Endothelial cell of umbilical vein (primary cell): Measurements from ENCODE around the gene BBX. TPM values are rescaled to one million over a fixed set of nuclear protein-coding genes. Genes with fewer than 3 reads are reported as not detected.

Source experiments
- BruUV-seq: library from RNA; stranded (reverse); fragments of 400-500 nt; replicated peaks from 2 replicates; lab custom pipeline; 2021; lab: Mats Ljungman, UMichigan
- CTCF ChIA-PET: fragments of 300-600, 350-600 bp; sonication (Branson Sonifier 250); formaldehyde crosslinking; loops from one replicate; lab custom pipeline; 2021; ENCODE audit warnings: antibody characterized with exemption, inconsistent platforms; lab: Charles Lee
- POLR2A ChIA-PET: fragments of 300-600, 350-600 bp; sonication (Branson Sonifier 250); formaldehyde crosslinking; loops from one replicate; lab custom pipeline; 2021; ENCODE audit warnings: antibody characterized with exemption, inconsistent platforms; lab: Charles Lee
- DNase-seq: peaks from one replicate; pipeline ENCODE4 v3.0.0-alpha.2; 2011; ENCODE audit warnings: low read depth, low spot score
- FAIRE-seq: peaks from 2 replicates; lab custom pipeline; 2011; peaks lifted over from hg19 to GRCh38; lab: Jason Lieb, UNC
- H2AFZ ChIP-seq: 2 replicates; pipeline ENCODE4 v1.6.0; 2012; ENCODE audit warnings: low read depth, low read length, control low read depth, inconsistent platforms
- H3K27ac ChIP-seq: 2 replicates; pipeline ENCODE4 v1.5.1; 2011; ENCODE audit warnings: low read depth, mild to moderate bottlenecking, control low read depth, low read length, moderate library complexity; ENCODE audit not compliant: insufficient read depth
- H3K27me3 ChIP-seq, 2 experiments: 2 replicates each; pipeline versions ENCODE4 v1.6.0 to v1.6.1; 2011; ENCODE audit warnings: low read length in 2 of 2, mixed read lengths in 1 of 2; ENCODE audit not compliant: control insufficient read depth in 2 of 2, insufficient read depth in 2 of 2
- H3K36me3 ChIP-seq, 2 experiments: 2 replicates in 1 of 2; 3 replicates in 1 of 2; pipeline ENCODE4 v1.5.1; 2011; ENCODE audit warnings: low read length in 2 of 2, mild to moderate bottlenecking in 1 of 2, moderate library complexity in 1 of 2; ENCODE audit not compliant: control insufficient read depth in 2 of 2, insufficient read depth in 2 of 2; ENCODE audit errors: extremely low read depth in 1 of 2
- H3K4me1 ChIP-seq: 3 replicates; pipeline ENCODE4 v1.5.1; 2011; ENCODE audit warnings: mild to moderate bottlenecking, low read length; ENCODE audit not compliant: control insufficient read depth, insufficient read depth; ENCODE audit errors: extremely low read depth
- H3K4me2 ChIP-seq: 2 replicates; pipeline ENCODE4 v1.6.1; 2011; ENCODE audit warnings: low read length, control low read depth, mixed read lengths; ENCODE audit not compliant: insufficient read depth
- H3K4me3 ChIP-seq, 3 experiments: fragments of 200-600 bp in 1 of 3; sonication (generic), shearing (Covaris generic) in 1 of 3; replicated peaks in 1 of 3; 2 replicates each; pipeline ENCODE4 v1.5.1; 2011 to 2016; ENCODE audit warnings: control low read depth in 3 of 3, low read length in 3 of 3, mild to moderate bottlenecking in 2 of 3, inconsistent platforms in 1 of 3, low read depth in 1 of 3, moderate library complexity in 1 of 3; ENCODE audit not compliant: insufficient read depth in 1 of 3
- H3K79me2 ChIP-seq: 2 replicates; pipeline ENCODE4 v1.6.0; 2012; ENCODE audit warnings: low read length, inconsistent platforms; ENCODE audit not compliant: control insufficient read depth, insufficient read depth
- H3K9ac ChIP-seq: replicated peaks from 2 replicates; pipeline ENCODE3; 2011; ENCODE audit warnings: low read length, control low read depth; ENCODE audit not compliant: insufficient read depth; ENCODE audit errors: extremely low read depth
- H3K9me1 ChIP-seq: replicated peaks from 3 replicates; pipeline ENCODE4 v1.6.0; 2011; ENCODE audit warnings: mild to moderate bottlenecking, low read length; ENCODE audit not compliant: control insufficient read depth, insufficient read depth; ENCODE audit errors: extremely low read depth
- H3K9me3 ChIP-seq: replicated peaks from 2 replicates; pipeline ENCODE4 v1.5.1; 2012; ENCODE audit warnings: low read length, inconsistent platforms; ENCODE audit not compliant: control insufficient read depth, insufficient read depth
- H4K20me1 ChIP-seq: replicated peaks from 2 replicates; pipeline ENCODE3; 2011; ENCODE audit warnings: mild to moderate bottlenecking, low read length; ENCODE audit not compliant: control insufficient read depth, insufficient read depth; ENCODE audit errors: extremely low read depth
- CTCF ChIP-seq, 2 donors: IDR thresholded peaks; 1 replicate in 1 of 2; 2 replicates in 1 of 2; pipeline ENCODE4 v1.5.1; 2011; ENCODE audit warnings: low read length in 2 of 2, mild to moderate bottlenecking in 2 of 2, moderate library complexity in 2 of 2, control low read depth in 1 of 2, inconsistent platforms in 1 of 2, low read depth in 1 of 2; ENCODE audit not compliant: insufficient read depth in 1 of 2; ENCODE audit errors: extremely low read depth in 1 of 2
- EZH2 ChIP-seq: IDR thresholded peaks from 2 replicates; pipeline ENCODE4 v1.6.1; 2012; ENCODE audit warnings: borderline replicate concordance, low read depth, mild to moderate bottlenecking, moderate library complexity, low read length, inconsistent platforms; ENCODE audit not compliant: severe bottlenecking
- FOS ChIP-seq: IDR thresholded peaks from 2 replicates; pipeline ENCODE4 v1.6.1; 2011; ENCODE audit warnings: mild to moderate bottlenecking, low read length, moderate library complexity, borderline replicate concordance; ENCODE audit not compliant: insufficient read depth
- GATA2 ChIP-seq: IDR thresholded peaks from 2 replicates; pipeline ENCODE4 v1.7.0; 2011; ENCODE audit warnings: low read depth, mild to moderate bottlenecking, moderate library complexity, mixed read lengths, low read length; ENCODE audit not compliant: insufficient read length, insufficient read depth
- JUN ChIP-seq: IDR thresholded peaks from 2 replicates; pipeline ENCODE4 v1.6.1; 2011; ENCODE audit warnings: borderline replicate concordance, low read depth; ENCODE audit not compliant: insufficient read length, insufficient read depth
- MAX ChIP-seq: IDR thresholded peaks from 2 replicates; pipeline ENCODE4 v1.6.1; 2011; ENCODE audit not compliant: insufficient read depth, insufficient read length
- MYC ChIP-seq: IDR thresholded peaks from one replicate; pipeline ENCODE4 v1.6.1; 2011; ENCODE audit warnings: mild to moderate bottlenecking, low read depth, low read length
- POLR2A ChIP-seq: IDR thresholded peaks from 2 replicates; pipeline ENCODE4 v1.6.1; 2012; ENCODE audit warnings: low read depth, mild to moderate bottlenecking, control low read depth, low read length
- POLR2AphosphoS5 ChIP-seq: IDR thresholded peaks from 2 replicates; pipeline ENCODE4 v1.6.1; 2012; ENCODE audit warnings: low read depth, mild to moderate bottlenecking, control low read depth, low read length, moderate library complexity; ENCODE audit not compliant: insufficient read depth
- dilution Hi-C: fragments of 300-500 bp; cut with MboI; formaldehyde crosslinking; loops from one replicate; pipeline ENCODE4 v1.15.0; 2019; ENCODE audit warnings: low sequenced_read_pairs; ENCODE audit not compliant: extremely low pct_ligation_motif_present
- intact Hi-C: fragments of 100-400 bp; cut with micrococcal nuclease; formaldehyde crosslinking; loops from one replicate; pipeline ENCODE4 v1.10.0; 2022
- polyA plus RNA-seq, 4 experiments: library from polyadenylated mRNA; depleted of rRNA in 3 of 4; stranded (reverse) in 3 of 4; unstranded in 1 of 4; fragments of >200 nt; gene quantifications; 2 replicates each; pipeline versions ENCODE4 v1.2.1 to v1.2.3, GENCODE V29; 2011 to 2012; ENCODE audit warnings: missing spikeins in 1 of 4
- total RNA-seq: library from RNA; stranded (reverse); gene quantifications from 2 replicates; pipeline ENCODE4 v1.2.3, GENCODE V29; 2021

BBX gene
- total and polyA plus RNA-seq, 2 donors (not counting 3 experiments of a cell fraction or from before 2014, with no cell fraction given): 21.4 to 43.4 TPM

GRCh38 chr3:107596639-107597038, 73.9 kb downstream of the BBX start:
- TF ChIP-seq GATA2 (no peak), JUN (no peak), POLR2AphosphoS5 (no peak), POLR2A (no peak), EZH2 (no peak)
- CTCF ChIA-PET: no interaction called here
- FAIRE-seq: no peak

GRCh38 chr3:107598926-107599771, 76.4 kb downstream of the BBX start:
- dilution Hi-C loops: no loop called here
- H2AFZ ChIP-seq: peak overlapping the region; percentile 95
- no peaks in the 10 kb centered on the region for H3K36me3 ChIP-seq
- TF ChIP-seq CTCF (IDR thresholded peaks at IDR 0.05; ENCODE audit: extremely low read depth in 1 of 2, insufficient read depth in 1 of 2, low read depth in 1 of 2, low read length in 2 of 2) (no peak), MYC (no peak), POLR2AphosphoS5 (no peak), POLR2A (no peak), MAX (no peak), GATA2 (no peak), JUN (no peak), EZH2 (no peak), FOS (no peak)
- DNase-seq: peak; percentile 84
- H3K4me1 ChIP-seq: peaks cover 20% of the 10 kb centered on the region
- no peaks in the 10 kb centered on the region for H3K9me1 ChIP-seq
- TSS peak; percentile 68 for BruUV-seq
- no peaks in the 10 kb centered on the region for H3K27me3 ChIP-seq
- CTCF ChIA-PET: interaction anchor here (0.7 to 2.9 kb wide), 13 partner anchors 10 to 363 kb away, joined by 3 to 17 read pairs (median 5); no protein-coding TSS in a partner anchor
- peak overlapping the region; percentile 84 for H3K27ac ChIP-seq
- peak; percentile 44 for FAIRE-seq
- H4K20me1 ChIP-seq: no peaks in the 10 kb centered on the region
- peak overlapping the region; percentile 19 to 62 (median 37) for H3K4me3 ChIP-seq
- peak overlapping the region; percentile 79 for H3K9ac ChIP-seq
- peak overlapping the region; percentile 84 for H3K4me2 ChIP-seq
- no peaks in the 10 kb centered on the region for H3K79me2 ChIP-seq
- POLR2A ChIA-PET: no interaction called here
- no peaks in the 10 kb centered on the region for H3K9me3 ChIP-seq
- intact Hi-C loops: loop anchor here (1.0 to 2.0 kb wide), 2 partner anchors 8 to 74 kb away; no protein-coding TSS in a partner anchor

More at GRCh38 chr3:107596639-107597038, 73.9 kb downstream of the BBX start:
- dilution Hi-C loops (no loop called here), intact Hi-C loops (no loop called here)
- H3K27me3 ChIP-seq: no peaks in the 10 kb centered on the region
- no TSS peak for BruUV-seq
- H3K4me1 ChIP-seq: peaks cover 20% of the 10 kb centered on the region
- H3K36me3 ChIP-seq: no peaks in the 10 kb centered on the region
- no peak overlapping the region for H3K4me2 ChIP-seq
- no peaks in the 10 kb centered on the region for H4K20me1 ChIP-seq
- DNase-seq: no peak
- no peak overlapping the region for H3K4me3 ChIP-seq
- H2AFZ ChIP-seq: no peak overlapping the region
- POLR2A ChIA-PET: no interaction called here
- no peaks in the 10 kb centered on the region for H3K9me1 ChIP-seq
- H3K27ac ChIP-seq: no peak overlapping the region
- H3K9me3 ChIP-seq: no peaks in the 10 kb centered on the region
- H3K79me2 ChIP-seq: no peaks in the 10 kb centered on the region
- H3K9ac ChIP-seq: no peak overlapping the region
